Measurements from ENCODE around the gene SOX2.

- TF ChIP-seq ZNF264 (CRISPR knock-in tag; IDR thresholded peaks at IDR 0.05) (no peak), SAFB2 (CRISPR knock-in tag; IDR thresholded peaks at IDR 0.05; ENCODE audit: borderline replicate concordance, low read depth) (no peak), ZNF296 (CRISPR knock-in tag; conservative IDR thresholded peaks at IDR 0.05) (no peak), USF2 (IDR thresholded peaks at IDR 0.05; ENCODE audit: low read depth, low read length) (no peak), USF2 (CRISPR knock-in tag; IDR thresholded peaks at IDR 0.05; ENCODE audit: borderline replicate concordance) (no peak), PTBP1 (IDR thresholded peaks at IDR 0.05; ENCODE audit: low read depth, low read length, poor library complexity, severe bottlenecking) (no peak), ZSCAN12 (CRISPR knock-in tag; IDR thresholded peaks at IDR 0.05) (no peak)
Observed at GRCh38 chr3:181730316-181730715, 18.6 kb downstream of the SOX2 start.
